H1 (cell line): Measurements from ENCODE around the gene HTATSF1. TPM values are rescaled to one million over a fixed set of nuclear protein-coding genes. Genes with fewer than 3 reads are reported as not detected.

ENCODE experiments used
- CTCF ChIA-PET: fragments of 300-600 bp; sonication (Branson Sonifier 250); formaldehyde crosslinking; loops from one replicate; lab custom pipeline; 2021; ENCODE audit not compliant: partially characterized antibody; lab: Charles Lee
- POLR2A ChIA-PET: fragments of 300-600 bp; sonication (Branson Sonifier 250); formaldehyde crosslinking; loops from one replicate; lab custom pipeline; 2021; ENCODE audit warnings: inconsistent platforms; ENCODE audit not compliant: partially characterized antibody; lab: Charles Lee
- DNase-seq, 2 experiments: peaks; one replicate each; pipeline versions ENCODE4 v3.0.0 to v3.0.0-alpha.2; 2010 to 2022; ENCODE audit warnings: low spot score in 2 of 2, low read depth in 1 of 2, mixed read lengths in 1 of 2
- FAIRE-seq: peaks from 2 replicates; lab custom pipeline; 2011; peaks lifted over from hg19 to GRCh38; lab: Jason Lieb, UNC
- H2AFZ ChIP-seq: 2 replicates; pipeline ENCODE4 v1.8.1; 2012; ENCODE audit warnings: low read length, inconsistent platforms
- H2AK5ac ChIP-seq: 2 replicates; pipeline ENCODE4 v1.6.1; 2013; ENCODE audit warnings: low read depth, low read length
- H2BK120ac ChIP-seq: replicated peaks from 2 replicates; pipeline ENCODE3; 2013; ENCODE audit warnings: low read depth, low read length, inconsistent platforms
- H2BK12ac ChIP-seq: 2 replicates; pipeline ENCODE4 v1.6.1; 2013; ENCODE audit warnings: low read depth, low read length
- H2BK15ac ChIP-seq: 2 replicates; pipeline ENCODE4 v1.6.1; 2013; ENCODE audit warnings: low read length
- H2BK20ac ChIP-seq: 2 replicates; pipeline ENCODE4 v1.6.1; 2013; ENCODE audit warnings: low read length
- H2BK5ac ChIP-seq: 2 replicates; pipeline ENCODE4 v1.6.1; 2013; ENCODE audit warnings: low read depth, low read length
- H3K14ac ChIP-seq: 2 replicates; pipeline ENCODE4 v1.6.1; 2013; ENCODE audit warnings: inconsistent platforms; ENCODE audit not compliant: insufficient read length
- H3K18ac ChIP-seq: 2 replicates; pipeline ENCODE4 v1.6.1; 2013; ENCODE audit warnings: low read length; ENCODE audit errors: extremely low read depth
- H3K23ac ChIP-seq: 2 replicates; pipeline ENCODE4 v1.6.1; 2013; ENCODE audit warnings: inconsistent platforms; ENCODE audit not compliant: insufficient read length
- H3K23me2 ChIP-seq: 2 replicates; pipeline ENCODE4 v1.6.1; 2013; ENCODE audit warnings: low read depth, low read length
- H3K27ac ChIP-seq: 2 replicates; pipeline ENCODE4 v1.6.1; 2011; ENCODE audit warnings: low read depth, low read length, inconsistent platforms
- H3K27me3 ChIP-seq, 4 experiments: replicated peaks in 1 of 4; 1 replicate in 1 of 4; 2 replicates in 3 of 4; pipeline versions ENCODE4 v1.6.1 to v1.8.1; 2011 to 2013; ENCODE audit warnings: low read length in 3 of 4, mild to moderate bottlenecking in 3 of 4, inconsistent platforms in 2 of 4, mixed read lengths in 2 of 4, moderate library complexity in 1 of 4; ENCODE audit not compliant: control insufficient read depth in 3 of 4, insufficient read depth in 3 of 4; ENCODE audit errors: extremely low read depth in 1 of 4
- H3K36me3 ChIP-seq, 4 experiments: 2 replicates each; pipeline versions ENCODE4 v1.6.1 to v1.8.1; 2011 to 2013; ENCODE audit warnings: mild to moderate bottlenecking in 4 of 4, low read length in 3 of 4, moderate library complexity in 2 of 4, control low read depth in 1 of 4, inconsistent platforms in 1 of 4; ENCODE audit not compliant: insufficient read depth in 4 of 4, control insufficient read depth in 2 of 4
- H3K4ac ChIP-seq: replicated peaks from 2 replicates; pipeline ENCODE3; 2013; ENCODE audit warnings: low read length, low read depth, mixed read lengths, inconsistent platforms; ENCODE audit not compliant: insufficient read length
- H3K4me1 ChIP-seq, 4 experiments: replicated peaks in 1 of 4; 1 replicate in 1 of 4; 2 replicates in 3 of 4; pipeline versions ENCODE4 v1.6.1 to v1.8.1; 2011 to 2013; ENCODE audit warnings: low read length in 3 of 4, inconsistent platforms in 2 of 4, mixed read lengths in 1 of 4; ENCODE audit not compliant: insufficient read depth in 4 of 4, control insufficient read depth in 3 of 4
- H3K4me2 ChIP-seq, 2 experiments: 2 replicates each; pipeline versions ENCODE4 v1.6.1 to v1.8.1; 2011 to 2013; ENCODE audit warnings: low read depth in 2 of 2, low read length in 2 of 2, control low read depth in 1 of 2, inconsistent platforms in 1 of 2, mild to moderate bottlenecking in 1 of 2; ENCODE audit not compliant: insufficient read depth in 1 of 2
- H3K4me3 ChIP-seq, 4 experiments: fragments of 200-600, 300-600 bp in 1 of 4; sonication (generic), shearing (Covaris generic), sonication (Bioruptor Twin) in 1 of 4; 2 replicates each; pipeline versions ENCODE4 v1.5.1 to v1.8.1; 2011 to 2016; ENCODE audit warnings: low read length in 4 of 4, low read depth in 3 of 4, control low read depth in 2 of 4, inconsistent platforms in 2 of 4, mild to moderate bottlenecking in 2 of 4, mixed read lengths in 1 of 4, moderate library complexity in 1 of 4; ENCODE audit not compliant: insufficient read depth in 2 of 4; ENCODE audit errors: extremely low read depth in 1 of 4
- H3K56ac ChIP-seq: replicated peaks from 2 replicates; pipeline ENCODE3; 2013; ENCODE audit warnings: low read depth, mild to moderate bottlenecking, mixed read lengths, low read length, inconsistent platforms; ENCODE audit not compliant: insufficient read length
- H3K79me1 ChIP-seq: 2 replicates; pipeline ENCODE4 v1.6.1; 2013; ENCODE audit warnings: low read depth, low read length, control low read depth
- H3K79me2 ChIP-seq, 2 experiments: 2 replicates each; pipeline versions ENCODE4 v1.6.1 to v1.8.1; 2012 to 2013; ENCODE audit warnings: low read length in 2 of 2, mild to moderate bottlenecking in 2 of 2, inconsistent platforms in 1 of 2; ENCODE audit not compliant: insufficient read depth in 2 of 2, control insufficient read depth in 1 of 2
- H3K9ac ChIP-seq, 4 experiments: replicated peaks in 1 of 4; 1 replicate in 1 of 4; 2 replicates in 3 of 4; pipeline versions ENCODE4 v1.6.1 to v1.8.1; 2011 to 2013; ENCODE audit warnings: low read depth in 3 of 4, low read length in 3 of 4, control low read depth in 2 of 4, mild to moderate bottlenecking in 2 of 4, moderate library complexity in 2 of 4, inconsistent platforms in 1 of 4; ENCODE audit errors: extremely low read depth in 1 of 4
- H3K9me3 ChIP-seq, 2 experiments: 2 replicates each; pipeline versions ENCODE4 v1.6.1 to v1.8.1; 2012 to 2013; ENCODE audit warnings: mild to moderate bottlenecking in 2 of 2, moderate library complexity in 2 of 2, control low read depth in 1 of 2, inconsistent platforms in 1 of 2, low read depth in 1 of 2, low read length in 1 of 2, mixed read lengths in 1 of 2; ENCODE audit not compliant: insufficient read depth in 2 of 2
- H4K20me1 ChIP-seq, 2 experiments: replicated peaks in 1 of 2; 2 replicates each; pipeline versions ENCODE3 to v1.8.1; 2011 to 2013; ENCODE audit warnings: inconsistent platforms in 2 of 2, low read length in 2 of 2, mild to moderate bottlenecking in 1 of 2; ENCODE audit not compliant: insufficient read depth in 2 of 2, control insufficient read depth in 1 of 2
- H4K5ac ChIP-seq: 2 replicates; pipeline ENCODE4 v1.6.1; 2013; ENCODE audit warnings: low read length, low read depth, mixed read lengths, inconsistent platforms; ENCODE audit not compliant: insufficient read length
- H4K8ac ChIP-seq: 2 replicates; pipeline ENCODE4 v1.8.0; 2013; ENCODE audit warnings: mild to moderate bottlenecking, moderate library complexity, low read length, inconsistent platforms; ENCODE audit not compliant: insufficient read depth; ENCODE audit errors: extremely low read depth
- H4K91ac ChIP-seq: replicated peaks from 2 replicates; pipeline ENCODE3; 2013; ENCODE audit warnings: low read length, mixed read lengths, inconsistent platforms; ENCODE audit not compliant: insufficient read length
- ASH2L ChIP-seq: fragments of 200-600, 300-600 bp; sonication (generic); IDR thresholded peaks from one replicate; pipeline ENCODE4 v1.7.1; 2017; ENCODE audit warnings: low read length
- BACH1 ChIP-seq: IDR thresholded peaks from 2 replicates; pipeline ENCODE4 v1.6.1; 2012; ENCODE audit warnings: low read length, improper control_type of control experiment
- FOSL1 ChIP-seq: IDR thresholded peaks from 2 replicates; pipeline ENCODE4 v1.6.1; 2011; ENCODE audit warnings: mild to moderate bottlenecking, low read depth, low read length, moderate library complexity; ENCODE audit not compliant: insufficient read depth
- HDAC2 ChIP-seq, 2 experiments: fragments of 300-600 bp in 1 of 2; sonication (generic) in 1 of 2; IDR thresholded peaks; 2 replicates each; pipeline ENCODE4 v1.6.1; 2011 to 2012; ENCODE audit warnings: low read depth in 2 of 2, low read length in 2 of 2, mild to moderate bottlenecking in 2 of 2, moderate library complexity in 2 of 2, borderline replicate concordance in 1 of 2, inconsistent platforms in 1 of 2
- HDAC6 ChIP-seq: IDR thresholded peaks from one replicate; pipeline ENCODE4 v1.7.1; 2012; ENCODE audit warnings: low read depth, mild to moderate bottlenecking, inconsistent platforms, low read length, moderate library complexity
- JUN ChIP-seq: IDR thresholded peaks from 2 replicates; pipeline ENCODE4 v1.6.1; 2011; ENCODE audit warnings: low read depth, mild to moderate bottlenecking, improper control_type of control experiment, low read length
- KDM5A ChIP-seq: fragments of 200-600 bp; IDR thresholded peaks from 2 replicates; pipeline ENCODE4 v1.7.1; 2012; ENCODE audit warnings: mild to moderate bottlenecking, low read length, inconsistent platforms, mixed read lengths
- MAFK ChIP-seq: IDR thresholded peaks from 2 replicates; pipeline ENCODE4 v1.6.1; 2012; ENCODE audit warnings: low read depth, mild to moderate bottlenecking, improper control_type of control experiment, low read length
- SIN3A ChIP-seq, 2 experiments: IDR thresholded peaks in 1 of 2; conservative IDR thresholded peaks in 1 of 2; 2 replicates each; pipeline ENCODE4 v1.6.1; 2011 to 2012; ENCODE audit warnings: low read length in 2 of 2, improper control_type of control experiment in 1 of 2, low read depth in 1 of 2, mild to moderate bottlenecking in 1 of 2
- TAF1 ChIP-seq: IDR thresholded peaks from 2 replicates; pipeline ENCODE4 v1.6.1; 2011; ENCODE audit warnings: mild to moderate bottlenecking, low read depth, low read length
- WGBS, 2 experiments: shearing (Covaris generic) in 1 of 2; methylation state at CpG; one replicate each; pipeline versions ENCODE4 v1.1.6 to v1.1.7; 2013 to 2015; ENCODE audit warnings: low lambda C conversion rate in 2 of 2, mixed read lengths in 2 of 2, inconsistent platforms in 1 of 2, low coverage in 1 of 2, missing lambda C conversion rate in 1 of 2; ENCODE audit not compliant: insufficient replicate concordance in 2 of 2, insufficient coverage in 1 of 2, insufficient read length in 1 of 2; ENCODE audit errors: extremely low coverage in 1 of 2, missing lambda C conversion rate in 1 of 2; 5-methylcytosine and 5-hydroxymethylcytosine counted together
- polyA plus RNA-seq, 7 experiments: library from polyadenylated mRNA; depleted of rRNA in 3 of 7; stranded (reverse) in 5 of 7; unstranded in 2 of 7; fragments of >200 nt in 5 of 7; fragments of 200-250 nt in 2 of 7; gene quantifications; 1 replicate in 5 of 7; 2 replicates in 1 of 7; 4 replicates in 1 of 7; pipeline versions ENCODE4 v1.2.1 to v1.2.3, GENCODE V29; 2011 to 2013; ENCODE audit warnings: missing spikeins in 2 of 7, mixed read lengths in 2 of 7
- total RNA-seq: library from RNA; stranded (reverse); fragmentation: NEBNext Ultra II Directional; extraction: Animal tissue kit (Norgen Biotek cat#: 25700); gene quantifications from 2 replicates; pipeline ENCODE4 v1.2.1, GENCODE V29; 2021

Gene HTATSF1
- total and polyA plus RNA-seq, 2 of the 8 experiments (the other 6 are each of a cell fraction or from before 2014, with no cell fraction given), result 1.2 to 49.3 TPM

GRCh38 chrX:136493011-136493410, 4.4 kb upstream of the HTATSF1 start:
- POLR2A ChIA-PET, result no interaction called here
- no peak overlapping the region for H2BK12ac ChIP-seq
- H4K8ac ChIP-seq, result no peak overlapping the region
- H2AFZ ChIP-seq, result no peak overlapping the region
- no peak overlapping the region for H2BK15ac ChIP-seq
- H3K36me3 ChIP-seq, result no peaks in the 10 kb centered on the region
- no peak overlapping the region for H4K91ac ChIP-seq
- no peak overlapping the region for H2BK20ac ChIP-seq
- H3K23ac ChIP-seq, result no peak overlapping the region
- H3K79me2 ChIP-seq, result peaks cover 0 to 4% of the 10 kb centered on the region in 2 experiments; a peak in 2 of 4 replicates
- DNase-seq, result no peak
- no peak overlapping the region for H2AK5ac ChIP-seq
- no peaks in the 10 kb centered on the region for H3K9me3 ChIP-seq
- no peak overlapping the region for H3K27ac ChIP-seq
- H4K20me1 ChIP-seq, result no peaks in the 10 kb centered on the region
- H3K4me3 ChIP-seq, result no peak overlapping the region
- H3K4ac ChIP-seq, result no peak overlapping the region
- no peaks in the 10 kb centered on the region for H3K79me1 ChIP-seq
- no peak overlapping the region for H3K9ac ChIP-seq
- H2BK5ac ChIP-seq, result no peak overlapping the region
- H3K27me3 ChIP-seq, result no peaks in the 10 kb centered on the region
- H3K14ac ChIP-seq, result no peak overlapping the region
- no peak overlapping the region for H2BK120ac ChIP-seq
- no peaks in the 10 kb centered on the region for H3K4me1 ChIP-seq
- WGBS, 2 experiments, result 100% methylated on average over 1 of the region's 1 CpG; no CpG with 5 or more reads in 1 of the 2 experiments
- no peak for FAIRE-seq
- H4K5ac ChIP-seq, result no peak overlapping the region
- H3K4me2 ChIP-seq, result no peak overlapping the region
- H3K18ac ChIP-seq, result no peak overlapping the region
- CTCF ChIA-PET, result no interaction called here
- no peak overlapping the region for H3K56ac ChIP-seq
- no peaks in the 10 kb centered on the region for H3K23me2 ChIP-seq
- TF ChIP-seq FOSL1 (no peak), BACH1 (no peak), KDM5A (no peak), HDAC6 (no peak), HDAC2 (IDR thresholded peaks at IDR 0.05; ENCODE audit: borderline replicate concordance in 1 of 2, low read depth in 2 of 2, low read length in 2 of 2) (no peak), TAF1 (no peak), JUN (no peak), MAFK (no peak), SIN3A (conservative IDR thresholded peaks at IDR 0.05 in 1 of 2, IDR thresholded peaks at IDR 0.05 in 1 of 2; ENCODE audit: low read depth in 1 of 2, low read length in 2 of 2) (no peak), ASH2L (no peak)
